Measurements from ENCODE around the gene APCDD1. TPM values are rescaled to one million over a fixed set of nuclear protein-coding genes. Genes with fewer than 3 reads are reported as not detected.
"Not testable (repeated sequence)": the region's sequence is repeated elsewhere in the genome, so short reads cannot be mapped to it uniquely, and the experiment has no call there.

APCDD1 gene
- total and polyA plus RNA-seq, 2 donors = 70.8 to 200 TPM

- no peak for DNase-seq (ENCODE audit: extremely low spot score)
- no peaks in the 10 kb centered on the region for H3K36me3 ChIP-seq (ENCODE audit: insufficient read depth)
- no peak overlapping the region for H3K27ac ChIP-seq (ENCODE audit: low read depth)
- H3K4me3 ChIP-seq (ENCODE audit: low read depth, low read length) = no peak overlapping the region
- H3K4me1 ChIP-seq (ENCODE audit: insufficient read depth) = peaks cover 1% of the 10 kb centered on the region
- 87% methylated on average over 4 of the region's 4 CpGs for WGBS
Measured at GRCh38 chr18:10461989-10462388, 7.6 kb downstream of the APCDD1 start.

DNA sequence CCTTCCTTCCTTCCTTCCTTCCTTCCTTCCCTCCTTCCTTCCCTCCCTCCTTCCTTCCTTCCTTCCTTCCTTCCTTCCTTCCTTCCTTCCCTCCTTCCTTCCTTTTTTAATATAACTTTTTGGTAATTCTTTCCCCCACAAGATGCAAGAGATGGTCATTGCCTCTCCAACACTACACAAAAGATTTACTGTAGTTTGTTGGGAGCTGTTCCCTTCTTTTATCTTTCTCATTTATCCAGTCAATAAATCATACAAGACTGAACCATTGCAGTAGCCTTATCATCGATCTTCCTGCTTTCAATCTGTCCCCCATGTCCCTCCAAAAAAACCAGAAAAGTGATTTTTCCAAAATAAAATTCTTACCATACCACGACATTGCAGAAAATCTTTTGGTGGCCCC lies 8.2 kb downstream of the APCDD1 start:
- peaks cover 1% of the 10 kb centered on the region for H3K4me1 ChIP-seq (ENCODE audit: insufficient read depth)
- DNase-seq (ENCODE audit: extremely low spot score) = no peak
- no peaks in the 10 kb centered on the region for H3K36me3 ChIP-seq (ENCODE audit: insufficient read depth)
- 78% methylated on average over 2 of the region's 2 CpGs for WGBS
- no peak overlapping the region for H3K4me3 ChIP-seq (ENCODE audit: low read depth, low read length)
- no peak overlapping the region for H3K27ac ChIP-seq (ENCODE audit: low read depth)

DNA sequence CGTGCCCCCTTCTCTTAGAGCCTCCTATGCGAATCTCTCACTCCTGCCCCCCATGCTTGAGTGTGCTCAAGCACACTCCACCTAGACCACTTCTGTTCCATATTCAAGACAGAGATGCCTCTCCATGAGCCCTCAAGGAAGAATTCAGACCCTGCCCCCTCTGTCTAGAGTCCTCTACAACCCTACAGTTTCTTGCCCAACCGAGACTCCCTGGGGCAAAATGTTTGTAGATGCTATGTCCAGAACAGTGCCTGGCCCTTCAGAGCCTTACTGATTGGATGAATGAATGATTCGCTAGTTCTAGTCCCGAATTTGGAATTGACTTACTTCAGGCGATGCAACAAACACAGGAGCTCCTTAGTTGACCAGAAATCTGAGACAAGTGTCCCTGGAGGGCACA lies 8.7 kb downstream of the APCDD1 start:
- no peak overlapping the region for H3K4me3 ChIP-seq (ENCODE audit: low read depth, low read length)
- WGBS = 96% methylated on average over 6 of the region's 6 CpGs
- no peak overlapping the region for H3K27ac ChIP-seq (ENCODE audit: low read depth)
- peaks cover 1% of the 10 kb centered on the region for H3K4me1 ChIP-seq (ENCODE audit: insufficient read depth)
- DNase-seq (ENCODE audit: extremely low spot score) = no peak
- H3K36me3 ChIP-seq (ENCODE audit: insufficient read depth) = no peaks in the 10 kb centered on the region

DNA sequence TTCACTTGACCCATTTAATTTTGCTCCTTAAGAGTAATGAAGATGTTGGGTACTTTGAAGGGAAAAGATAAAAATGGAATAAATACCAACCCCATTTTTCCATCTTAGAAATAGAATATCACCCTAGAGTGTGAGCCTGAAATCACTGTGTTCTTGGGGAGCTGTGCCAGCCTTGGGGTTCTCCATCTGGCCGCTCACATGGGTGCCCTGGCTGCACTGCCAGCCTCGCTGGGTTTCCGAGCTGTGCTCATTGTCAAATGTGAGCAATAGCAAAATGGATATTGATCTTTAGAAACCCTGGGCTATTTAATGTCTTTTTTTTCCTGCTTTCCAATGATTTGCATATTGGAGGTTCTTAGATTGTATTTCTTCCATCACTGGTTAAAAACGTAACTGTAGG lies 9.3 kb downstream of the APCDD1 start:
- no peak for DNase-seq (ENCODE audit: extremely low spot score)
- H3K4me1 ChIP-seq (ENCODE audit: insufficient read depth) = peaks cover 3% of the 10 kb centered on the region
- 94% methylated on average over 4 of the region's 4 CpGs for WGBS

DNA sequence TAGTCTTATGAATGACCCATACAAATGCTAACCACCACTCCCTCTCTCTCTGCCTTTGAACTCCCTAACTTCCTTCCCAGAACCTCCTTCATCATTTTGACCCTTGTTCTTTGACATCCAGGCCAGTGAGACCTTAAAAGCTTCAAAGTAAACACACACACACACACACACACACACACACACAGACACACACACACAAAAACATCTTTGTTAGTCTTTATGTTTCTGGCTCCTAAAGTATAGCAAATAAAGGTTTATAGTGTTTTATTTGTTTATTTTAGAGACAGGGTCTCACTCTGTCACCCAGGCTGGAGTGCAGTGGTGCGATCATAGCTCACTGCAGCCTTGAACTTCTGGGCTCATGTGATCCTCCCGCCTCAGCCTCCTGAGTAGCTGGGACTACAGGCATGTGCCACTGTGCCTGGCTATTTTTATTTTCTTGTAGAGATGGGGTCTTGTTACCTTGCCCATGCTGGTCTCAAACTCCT lies 9.8 kb downstream of the APCDD1 start:
- DNase-seq (ENCODE audit: extremely low spot score); H3K27ac ChIP-seq (ENCODE audit: low read depth); H3K36me3 ChIP-seq (ENCODE audit: insufficient read depth); H3K4me3 ChIP-seq (ENCODE audit: low read depth, low read length); H3K4me1 ChIP-seq (ENCODE audit: insufficient read depth): not testable (repeated sequence)
- WGBS = 91% methylated on average over 2 of the region's 2 CpGs

More for the DNA sequence above, 9.3 kb downstream of the APCDD1 start:
- Histone ChIP-seq H3K36me3 (ENCODE audit: insufficient read depth) (no peaks in the 10 kb centered on the region), H3K4me3 (ENCODE audit: low read depth, low read length) (no peak overlapping the region), H3K27ac (ENCODE audit: low read depth) (no peak overlapping the region)

DNA sequence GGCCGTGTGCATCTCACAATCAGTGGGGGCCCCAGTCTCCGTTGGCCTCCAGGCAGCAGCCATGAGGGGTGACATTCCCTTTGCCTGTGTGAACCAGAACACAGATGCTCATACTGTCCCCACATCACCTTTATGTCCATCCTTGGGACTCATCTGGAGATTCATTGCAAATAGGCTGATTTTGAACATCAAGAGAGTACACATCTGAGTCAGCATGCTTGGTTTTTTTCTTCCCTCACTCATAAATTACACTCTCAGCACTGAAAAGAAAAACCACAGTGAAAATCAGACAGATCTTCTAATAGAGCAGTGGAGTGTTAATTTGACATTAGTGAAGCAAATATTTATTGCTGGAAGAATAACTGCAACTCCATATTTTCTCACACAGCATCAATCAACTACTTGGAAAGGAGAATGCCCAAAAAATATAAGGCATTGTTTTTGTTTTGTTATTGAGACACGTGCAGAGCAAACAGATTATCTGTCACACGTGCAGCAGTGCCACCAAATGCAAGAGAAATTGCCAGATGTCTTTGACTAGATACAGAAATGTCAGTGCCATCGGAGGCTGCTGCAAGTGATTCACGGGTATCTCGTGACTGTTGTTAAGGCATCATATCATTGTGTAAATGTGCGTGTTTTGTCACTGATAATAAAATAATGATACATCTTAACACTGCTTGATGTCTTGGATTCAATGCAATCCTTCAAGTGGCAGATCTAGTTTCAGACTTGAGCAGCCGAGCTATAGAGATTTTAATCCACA lies 10.9 kb downstream of the APCDD1 start:
- WGBS = 66% methylated on average over 9 of the region's 9 CpGs
- Histone ChIP-seq H3K36me3 (ENCODE audit: insufficient read depth) (no peaks in the 10 kb centered on the region), H3K4me1 (ENCODE audit: insufficient read depth) (peaks cover 3% of the 10 kb centered on the region), H3K4me3 (ENCODE audit: low read depth, low read length) (no peak overlapping the region), H3K27ac (ENCODE audit: low read depth) (no peak overlapping the region)
- DNase-seq (ENCODE audit: extremely low spot score) = no peak

DNA sequence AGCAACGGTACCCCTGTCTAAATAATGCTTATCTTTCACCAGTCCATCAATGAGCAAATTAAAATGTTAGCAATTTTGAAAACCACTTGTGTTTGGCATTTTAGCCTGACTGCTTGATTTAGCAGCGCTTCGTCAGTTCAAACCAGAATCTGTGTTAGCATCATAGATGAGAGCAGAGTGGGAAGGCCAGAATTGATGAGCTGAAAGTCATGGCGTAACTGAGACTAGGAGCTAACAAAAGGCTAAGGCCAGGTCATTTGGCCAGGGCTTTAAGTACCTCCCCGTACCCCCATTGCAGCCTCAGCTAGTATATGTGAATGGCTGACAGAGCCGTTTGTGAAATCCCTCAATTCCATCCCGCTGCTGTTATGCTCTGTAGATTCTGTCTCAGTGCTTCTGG lies 16.0 kb downstream of the APCDD1 start:
- DNase-seq (ENCODE audit: extremely low spot score) = no peak
- 85% methylated on average over 7 of the region's 7 CpGs for WGBS
- Histone ChIP-seq H3K27ac (ENCODE audit: low read depth) (no peak overlapping the region), H3K4me3 (ENCODE audit: low read depth, low read length) (no peak overlapping the region), H3K4me1 (ENCODE audit: insufficient read depth) (peaks cover 2% of the 10 kb centered on the region), H3K36me3 (ENCODE audit: insufficient read depth) (no peaks in the 10 kb centered on the region)

- peaks cover 2% of the 10 kb centered on the region for H3K4me1 ChIP-seq (ENCODE audit: insufficient read depth)
- H3K36me3 ChIP-seq (ENCODE audit: insufficient read depth) = no peaks in the 10 kb centered on the region
- no peak overlapping the region for H3K4me3 ChIP-seq (ENCODE audit: low read depth, low read length)
- DNase-seq (ENCODE audit: extremely low spot score) = no peak
- WGBS = 95% methylated on average over 22 of the region's 22 CpGs
- no peak overlapping the region for H3K27ac ChIP-seq (ENCODE audit: low read depth)
Measured at GRCh38 chr18:10471574-10471973, 17.1 kb downstream of the APCDD1 start.

DNA sequence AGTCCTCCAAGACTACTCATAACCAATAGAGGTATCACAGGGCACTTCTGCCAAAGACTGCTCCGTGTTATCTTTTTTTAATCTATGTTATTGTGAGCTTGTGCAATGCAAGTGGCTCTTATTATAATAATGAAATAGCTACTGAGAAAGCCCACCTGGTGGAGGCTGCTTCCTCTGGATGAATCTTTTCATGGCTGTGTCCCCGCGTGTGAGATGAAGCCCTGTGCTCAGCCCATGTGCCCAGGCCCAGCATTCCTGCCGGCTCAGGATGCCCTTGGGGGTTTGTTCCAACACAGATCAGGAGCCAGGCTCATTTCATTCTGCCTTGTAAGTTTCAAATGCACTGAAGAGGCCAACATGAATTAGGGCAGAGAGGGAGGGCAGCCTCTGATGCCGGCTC lies 18.7 kb downstream of the APCDD1 start:
- no peak for DNase-seq (ENCODE audit: extremely low spot score)
- WGBS = 70% methylated on average over 5 of the region's 5 CpGs
- Histone ChIP-seq H3K36me3 (ENCODE audit: insufficient read depth) (no peaks in the 10 kb centered on the region), H3K4me3 (ENCODE audit: low read depth, low read length) (no peak overlapping the region), H3K27ac (ENCODE audit: low read depth) (no peak overlapping the region), H3K4me1 (ENCODE audit: insufficient read depth) (peaks cover 2% of the 10 kb centered on the region)

- 96% methylated on average over 17 of the region's 17 CpGs for WGBS
Measured at GRCh38 chr18:10474309-10474708, 19.9 kb downstream of the APCDD1 start.

DNA sequence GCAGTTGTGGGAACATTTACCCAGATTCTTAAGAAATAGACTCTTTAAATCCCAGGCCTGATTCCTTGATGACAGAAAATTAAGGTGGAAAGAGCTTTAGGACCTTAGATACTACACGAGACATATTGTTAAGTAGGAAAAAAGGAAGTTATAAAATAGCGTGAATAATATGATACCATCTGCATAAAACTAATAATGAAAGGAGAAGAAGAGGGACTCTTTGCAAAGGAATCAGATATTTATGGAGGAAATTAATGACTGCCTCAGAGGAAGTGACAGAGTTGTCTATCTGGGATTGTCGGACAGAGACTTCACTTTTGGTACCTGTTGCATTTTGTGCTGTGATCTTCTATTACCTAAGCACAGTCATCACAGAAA lies 20.8 kb downstream of the APCDD1 start:
- 83% methylated on average over 3 of the region's 3 CpGs for WGBS
- no peak for DNase-seq (ENCODE audit: extremely low spot score)
- H3K27ac ChIP-seq (ENCODE audit: low read depth) = no peak overlapping the region
- H3K4me3 ChIP-seq (ENCODE audit: low read depth, low read length) = no peak overlapping the region
- no peaks in the 10 kb centered on the region for H3K4me1 ChIP-seq (ENCODE audit: insufficient read depth)
- H3K36me3 ChIP-seq (ENCODE audit: insufficient read depth) = no peaks in the 10 kb centered on the region

More at GRCh38 chr18:10474309-10474708, 19.9 kb downstream of the APCDD1 start:
- no peaks in the 10 kb centered on the region for H3K4me1 ChIP-seq (ENCODE audit: insufficient read depth)
- no peak for DNase-seq (ENCODE audit: extremely low spot score)
- no peak overlapping the region for H3K27ac ChIP-seq (ENCODE audit: low read depth)
- no peaks in the 10 kb centered on the region for H3K36me3 ChIP-seq (ENCODE audit: insufficient read depth)
- H3K4me3 ChIP-seq (ENCODE audit: low read depth, low read length) = no peak overlapping the region

DNA sequence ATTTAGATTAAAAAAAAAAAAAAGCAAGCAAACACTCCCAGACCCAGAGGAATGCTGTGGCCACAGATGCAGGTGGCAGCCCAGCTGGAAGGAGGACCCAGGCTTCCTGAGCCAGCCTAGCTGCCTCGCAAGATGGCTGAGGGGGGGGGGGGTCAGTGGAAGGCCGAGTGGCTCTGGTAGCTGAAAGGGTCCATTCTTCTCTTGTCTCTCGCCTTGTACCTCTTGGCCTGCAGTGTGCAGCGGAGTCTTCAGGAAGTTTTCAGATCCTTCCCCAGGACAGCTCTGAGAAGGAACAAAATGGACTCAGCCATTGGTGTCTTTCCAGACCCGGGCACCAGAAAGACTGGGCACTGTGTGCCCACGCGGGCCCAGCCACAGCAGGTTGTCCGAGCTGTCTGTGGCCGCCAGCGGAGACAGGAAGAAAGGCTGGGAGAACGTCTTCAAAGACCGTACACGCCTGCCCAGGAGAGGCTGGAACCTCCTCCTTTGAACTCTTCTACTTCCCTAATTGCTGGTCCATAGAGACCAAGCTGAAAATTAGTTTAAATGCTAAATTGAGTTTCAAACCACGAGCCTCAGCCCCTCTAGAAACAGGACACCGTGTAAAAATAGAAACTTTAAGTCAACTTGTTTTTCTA lies 21.3 kb downstream of the APCDD1 start:
- Histone ChIP-seq H3K4me3 (ENCODE audit: low read depth, low read length) (no peak overlapping the region), H3K27ac (ENCODE audit: low read depth) (no peak overlapping the region), H3K4me1 (ENCODE audit: insufficient read depth) (no peaks in the 10 kb centered on the region), H3K36me3 (ENCODE audit: insufficient read depth) (no peaks in the 10 kb centered on the region)
- 73% methylated on average over 15 of the region's 15 CpGs for WGBS
- DNase-seq (ENCODE audit: extremely low spot score) = no peak

- no peak overlapping the region for H3K27ac ChIP-seq (ENCODE audit: low read depth)
- no peaks in the 10 kb centered on the region for H3K4me1 ChIP-seq (ENCODE audit: insufficient read depth)
- H3K4me3 ChIP-seq (ENCODE audit: low read depth, low read length) = no peak overlapping the region
- WGBS = 22% methylated on average over 9 of the region's 9 CpGs
- H3K36me3 ChIP-seq (ENCODE audit: insufficient read depth) = no peaks in the 10 kb centered on the region
- peak; percentile 70 for DNase-seq (ENCODE audit: extremely low spot score)
Measured at GRCh38 chr18:10476338-10476791, 21.9 kb downstream of the APCDD1 start.

All from urinary bladder (tissue), 4 donors.